K562 (cell line): ENCODE results near the gene AKT2. TPM values are rescaled to one million over a fixed set of nuclear protein-coding genes. Genes with fewer than 3 reads are reported as not detected.

Experiments
- ATAC-seq: fragments of 200-7000 bp; cut with Tn5 transposase; 3 replicates; pipeline ENCODE4 v1.9.1; 2020; ENCODE audit warnings: moderate library complexity
- BruUV-seq: library from RNA; stranded (reverse); fragments of 400-500 nt; replicated peaks from 2 replicates; lab custom pipeline; 2021; lab: Mats Ljungman, UMichigan
- CTCF ChIA-PET: fragments of 300-600 bp; formaldehyde crosslinking; extraction: SDS; loops from one replicate; lab custom pipeline; 2021; ENCODE audit warnings: low intra/inter-chr PET ratio; lab: Yijun Ruan, JAX
- POLR2A ChIA-PET: fragments of 300-600, 350-650 bp; sonication (Branson Sonifier 250); formaldehyde crosslinking; extraction: SDS; loops from one replicate; lab custom pipeline; 2021; ENCODE audit warnings: antibody characterized with exemption, inconsistent platforms; lab: Yijun Ruan, JAX
- DNase-seq, 4 experiments: peaks; one replicate each; pipeline versions ENCODE4 v3.0.0 to v3.0.0-alpha.2; 2011 to 2018; ENCODE audit warnings: low spot score in 3 of 4, mixed read lengths in 3 of 4; ENCODE audit errors: extremely low read depth in 1 of 4
- FAIRE-seq: peaks from 2 replicates; lab custom pipeline; 2011; peaks lifted over from hg19 to GRCh38; lab: Jason Lieb, UNC
- H2AFZ ChIP-seq: 2 replicates; pipeline ENCODE4 v1.6.0; 2011; ENCODE audit warnings: low read depth, low read length, control low read depth, inconsistent platforms
- H3K27ac ChIP-seq: fragments of 200-600 bp; 3 replicates; pipeline ENCODE4 v1.8.0; 2011; ENCODE audit warnings: low read depth, mild to moderate bottlenecking, control low read depth, inconsistent platforms, low read length, moderate library complexity, mixed read lengths; ENCODE audit errors: extremely low read depth
- H3K27me3 ChIP-seq, 2 experiments: fragments of 300-600 bp in 1 of 2; 2 replicates in 1 of 2; 3 replicates in 1 of 2; pipeline versions ENCODE4 v1.6.0 to v1.8.0; 2011; ENCODE audit warnings: inconsistent platforms in 2 of 2, low read length in 2 of 2, mild to moderate bottlenecking in 1 of 2, mixed read lengths in 1 of 2, moderate library complexity in 1 of 2; ENCODE audit not compliant: control insufficient read depth in 2 of 2, insufficient read depth in 2 of 2
- H3K36me3 ChIP-seq: fragments of 300-600 bp; 3 replicates; pipeline ENCODE4 v1.8.0; 2011; ENCODE audit warnings: mild to moderate bottlenecking, low read length, inconsistent platforms; ENCODE audit not compliant: control insufficient read depth, insufficient read depth
- H3K4me1 ChIP-seq, 2 experiments: fragments of 200-600 bp in 1 of 2; replicated peaks in 1 of 2; 2 replicates in 1 of 2; 3 replicates in 1 of 2; pipeline versions ENCODE4 v1.5.1 to v1.8.0; 2011; ENCODE audit warnings: inconsistent platforms in 2 of 2, low read length in 2 of 2, mild to moderate bottlenecking in 1 of 2, mixed read lengths in 1 of 2, moderate library complexity in 1 of 2; ENCODE audit not compliant: control insufficient read depth in 2 of 2, insufficient read depth in 2 of 2
- H3K4me2 ChIP-seq: 2 replicates; pipeline ENCODE4 v1.6.1; 2011; ENCODE audit warnings: low read length, control low read depth, inconsistent platforms, mixed read lengths; ENCODE audit not compliant: insufficient read depth
- H3K4me3 ChIP-seq: fragments of 200-600 bp; sonication (generic), shearing (Covaris generic); 2 replicates; pipeline ENCODE4 v1.5.1; 2016; ENCODE audit warnings: control low read depth, inconsistent platforms
- H3K79me2 ChIP-seq: fragments of 200-600 bp; 3 replicates; pipeline ENCODE4 v1.8.0; 2011; ENCODE audit warnings: low read length, inconsistent platforms; ENCODE audit not compliant: control insufficient read depth, insufficient read depth
- H3K9ac ChIP-seq, 2 experiments: 2 replicates each; pipeline versions ENCODE4 v1.6.0 to v1.6.1; 2011; ENCODE audit warnings: low read depth in 2 of 2, low read length in 2 of 2, control low read depth in 1 of 2, inconsistent platforms in 1 of 2, mild to moderate bottlenecking in 1 of 2, mixed read lengths in 1 of 2; ENCODE audit not compliant: insufficient read depth in 1 of 2
- H3K9me1 ChIP-seq: one replicate; pipeline ENCODE4 v1.6.0; 2011; ENCODE audit warnings: inconsistent platforms, mild to moderate bottlenecking, low read length, moderate library complexity; ENCODE audit not compliant: control insufficient read depth, insufficient read depth
- H3K9me3 ChIP-seq: replicated peaks from 2 replicates; pipeline ENCODE4 v1.5.1; 2011; ENCODE audit warnings: low read depth, low read length, inconsistent platforms; ENCODE audit not compliant: control insufficient read depth, insufficient read depth
- H4K20me1 ChIP-seq: replicated peaks from 2 replicates; pipeline ENCODE4 v1.6.1; 2011; ENCODE audit warnings: low read length, inconsistent platforms, mixed read lengths; ENCODE audit not compliant: control insufficient read depth, insufficient read depth
- BCLAF1 ChIP-seq, 2 experiments: fragments of 450-650 bp in 1 of 2; IDR thresholded peaks; 2 replicates each; pipeline ENCODE4 v1.6.1; 2011 to 2017; ENCODE audit warnings: low read depth in 2 of 2, antibody characterized with exemption in 1 of 2, borderline replicate concordance in 1 of 2, low read length in 1 of 2, mild to moderate bottlenecking in 1 of 2, mixed read lengths in 1 of 2; ENCODE audit not compliant: control insufficient read depth in 1 of 2
- ZBTB33 ChIP-seq: sonication (generic); formaldehyde crosslinking; IDR thresholded peaks from 2 replicates; pipeline ENCODE4 v1.8.1; 2023; ENCODE audit warnings: mild to moderate bottlenecking, missing genetic modification reagents
- ZFP36 ChIP-seq: fragments of 150-350 bp; IDR thresholded peaks from 2 replicates; pipeline ENCODE4 v1.6.1; 2018; ENCODE audit warnings: low read length, low read depth; ENCODE audit not compliant: partially characterized antibody
- WGBS: fragments of 100-300 bp; shearing (Covaris generic); methylation state at CpG from one replicate; pipeline ENCODE4 v1.1.6; 2016; ENCODE audit warnings: low coverage, mixed read lengths; ENCODE audit not compliant: insufficient coverage; ENCODE audit errors: missing lambda C conversion rate; 5-methylcytosine and 5-hydroxymethylcytosine counted together
- in situ Hi-C: fragments of 300-500 bp; cut with MboI; formaldehyde crosslinking; loops from 4 replicates; pipeline ENCODE4 v1.15.0; 2018; ENCODE audit warnings: inconsistent platforms, mixed read lengths
- intact Hi-C: fragments of 100-400 bp; cut with micrococcal nuclease; formaldehyde crosslinking; loops from 2 replicates; pipeline ENCODE4 v1.14.2; 2022
- polyA plus RNA-seq, 8 experiments: library from polyadenylated mRNA; depleted of rRNA in 4 of 8; stranded (reverse) in 5 of 8; unstranded in 3 of 8; fragments of >200 nt; fragmentation: Nextera tagmentation in 2 of 8; fragmentation: Illumina TruSeq in 1 of 8; extraction: Ambion mirVana in 2 of 8; extraction: Trizol in 1 of 8; gene quantifications; 2 replicates each; pipeline versions ENCODE4 v1.2.1 to v1.2.3, GENCODE V29; 2011 to 2014; ENCODE audit warnings: inconsistent platforms in 1 of 8, missing spikeins in 1 of 8
- total RNA-seq, 7 experiments: library from RNA; depleted of rRNA in 6 of 7; stranded (reverse); fragments of >200 nt in 6 of 7; fragmentation: Illumina TruSeq in 2 of 7; extraction: Trizol in 2 of 7; gene quantifications; 2 replicates each; pipeline versions ENCODE4 v1.2.1 to v1.2.3, GENCODE V29; 2011 to 2021; ENCODE audit warnings: low replicate concordance in 1 of 7

Gene AKT2
- total and polyA plus RNA-seq, 9 of the 15 experiments (the other 6 are each of a cell fraction or from before 2014, with no cell fraction given), result 1.1 to 132 (median 67.7) TPM

DNA sequence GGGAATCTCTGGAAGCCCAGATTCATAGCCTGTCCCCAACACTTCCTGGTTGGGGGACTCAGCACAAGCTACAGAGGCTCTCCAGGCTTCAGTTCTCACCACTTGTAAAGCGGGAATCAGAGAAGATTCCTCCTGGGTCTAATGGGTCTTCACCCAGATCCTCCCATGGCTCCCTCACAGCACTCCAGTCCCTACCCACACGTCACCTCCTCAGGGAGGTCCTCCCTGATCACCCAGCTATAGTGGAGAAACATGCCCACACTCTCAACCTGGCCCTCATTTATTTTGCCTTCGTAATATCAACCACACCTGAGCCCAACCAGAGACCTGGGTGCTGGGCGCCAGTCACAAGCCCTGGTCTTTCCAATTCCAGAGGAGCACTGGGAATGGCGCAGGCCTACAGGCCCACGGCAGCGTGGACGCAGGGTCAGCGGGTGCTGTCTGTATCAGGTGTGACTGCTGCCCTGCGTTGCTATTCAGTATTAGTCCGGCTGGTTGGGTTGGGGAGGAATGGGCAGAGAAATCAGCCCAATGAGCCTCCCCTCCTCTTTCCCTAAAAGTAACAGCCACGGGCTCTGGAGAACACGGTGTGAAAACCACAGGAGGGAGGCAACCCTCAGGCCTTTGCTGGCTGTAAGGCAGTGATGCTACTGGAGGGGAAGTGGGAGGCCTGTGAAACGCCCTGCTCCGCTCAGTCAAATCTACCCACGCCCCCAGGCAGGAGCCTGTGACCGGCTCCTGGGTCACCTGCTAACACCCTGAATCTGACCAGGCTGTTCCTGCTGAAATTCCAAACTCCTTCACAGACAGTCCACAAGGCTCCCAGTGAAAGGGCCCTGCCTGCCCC lies 5.2 kb downstream of the AKT2 start:
- Histone ChIP-seq H3K9ac (peak overlapping the region; percentile 21 to 65; a peak in 3 of 4 replicates), H3K4me3 (no peak overlapping the region), H4K20me1 (no peaks in the 10 kb centered on the region; the same call in 1 of the 2 replicates), H3K79me2 (peaks cover 98% of the 10 kb centered on the region), H3K9me1 (peaks cover 5% of the 10 kb centered on the region), H3K4me2 (peak overlapping the region; percentile 28; the same call in 1 of the 2 replicates), H3K36me3 (peaks cover 54% of the 10 kb centered on the region), H3K4me1 (peaks cover 56 to 63% of the 10 kb centered on the region in 2 experiments), H2AFZ (no peak overlapping the region), H3K27ac (peak overlapping the region; percentile 45; the same call in 2 of the 3 replicates), H3K27me3 (no peaks in the 10 kb centered on the region), H3K9me3 (no peaks in the 10 kb centered on the region)
- ChIA-PET POLR2A (interaction anchor here (1.0 to 5.1 kb wide), 2 partner anchors 10 to 12 kb away, joined by 3 to 19 read pairs; no protein-coding TSS in a partner anchor), CTCF (no interaction called here)
- DNase-seq, result no peak
- no peak for ATAC-seq
- TF ChIP-seq BCLAF1 (IDR thresholded peaks at IDR 0.05; ENCODE audit: borderline replicate concordance in 1 of 2, control insufficient read depth in 1 of 2, low read depth in 2 of 2, low read length in 1 of 2) (no peak), ZFP36 (peak; percentile 94), ZBTB33 (peak; percentile 16; the same call in 1 of the 2 replicates)
- intact Hi-C loops (no loop called here), in situ Hi-C loops (no loop called here)
- BruUV-seq, result no TSS peak
- no peak for FAIRE-seq
- 79% methylated on average over 15 of the region's 17 CpGs for WGBS
